ENCODE results near the gene QPCTL.

GRCh38 chr19:45668342-45668871, 24.1 kb upstream of the QPCTL start:
- TF ChIP-seq CTCF (conservative IDR thresholded peaks at IDR 0.05; ENCODE audit: low read depth, low read length), result no peak
- no peak for TF ChIP-seq MXI1 (IDR thresholded peaks at IDR 0.05; ENCODE audit: borderline replicate concordance, low read depth, low read length)
- no peak for TF ChIP-seq POLR2A (IDR thresholded peaks at IDR 0.05; ENCODE audit: low read depth, low read length)
- no peak for TF ChIP-seq RFX5 (IDR thresholded peaks at IDR 0.05; ENCODE audit: low read depth, low read length)
- no peak for TF ChIP-seq MAFK (IDR thresholded peaks at IDR 0.05; ENCODE audit: low read depth, low read length)
- TF ChIP-seq MAZ (IDR thresholded peaks at IDR 0.05; ENCODE audit: borderline replicate concordance, low read depth, low read length), result no peak
- no peak for TF ChIP-seq RAD21 (IDR thresholded peaks at IDR 0.05; ENCODE audit: low read length)
- TF ChIP-seq CEBPB (IDR thresholded peaks at IDR 0.05; ENCODE audit: low read depth, low read length), result no peak
- TF ChIP-seq ELK1 (IDR thresholded peaks at IDR 0.05; ENCODE audit: borderline replicate concordance, low read depth, low read length), result no peak
- TF ChIP-seq NFE2L2 (IDR thresholded peaks at IDR 0.05; ENCODE audit: low read depth, low read length), result no peak
- TF ChIP-seq USF2 (IDR thresholded peaks at IDR 0.05; ENCODE audit: low read depth, low read length), result no peak

Measured in IMR-90 (cell line).